Stimulated activated CD8-positive, alpha-beta memory T cell treated with anti-CD3 and anti-CD28 coated beads, Interleukin-4, amount 100 ng/mL, for 48 hours (primary cell): ENCODE measurements around the gene NXF1.
A peak's percentile ranks its signal among the peaks of the same experiment; 100 is the strongest.
"Not testable (repeated sequence)": the region's sequence is repeated elsewhere in the genome, so short reads cannot be mapped to it uniquely, and the experiment has no call there.

Experiments used
- DNase-seq: peaks from one replicate; pipeline ENCODE4 v3.0.0-alpha.2; 2020

The NXF1 gene

DNA sequence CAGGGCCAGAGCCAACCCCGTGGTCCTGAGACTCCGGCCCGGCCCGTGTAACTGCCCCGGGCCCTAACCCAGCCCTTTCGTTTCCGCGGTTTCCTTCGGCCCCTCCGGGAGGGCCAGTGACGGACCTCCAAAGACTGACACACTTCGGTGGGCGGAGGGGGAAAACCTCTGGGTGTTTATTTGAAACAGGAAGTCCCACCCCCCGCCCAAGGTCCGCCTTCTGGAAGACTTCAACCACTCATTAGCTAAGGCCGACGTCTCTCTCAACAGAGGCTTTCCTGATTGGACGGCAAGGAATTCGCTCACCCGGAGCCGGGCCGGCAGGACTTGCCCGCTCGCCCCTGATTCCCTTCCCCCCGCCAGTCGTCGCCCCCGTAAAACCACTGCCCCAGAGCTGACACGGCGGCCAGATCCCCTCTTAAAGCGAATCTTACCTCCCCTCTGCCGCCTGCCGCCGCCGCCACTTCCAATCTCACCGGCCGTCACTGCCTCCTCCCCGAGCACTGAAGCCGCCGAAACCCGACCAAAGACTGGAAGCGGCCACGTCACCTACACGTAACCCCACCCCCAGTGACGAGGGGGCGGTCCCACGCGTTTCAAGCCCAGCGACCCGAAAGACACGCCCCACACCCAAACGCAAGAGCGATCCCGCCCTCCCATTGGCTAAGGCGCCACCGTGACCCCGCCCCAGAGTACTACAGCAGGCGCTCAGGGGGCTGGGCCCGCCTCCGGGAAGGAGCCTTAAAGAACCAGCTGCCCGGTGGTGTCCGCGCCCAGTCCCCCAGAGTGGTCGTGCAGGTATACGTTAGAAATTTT, 26.5 kb upstream of the NXF1 start, which contains the start of gene STX5:
STX5 (minus strand) TSS at position 532 of the 816 bp plus-strand sequence. CDS start 808 bp downstream, outside the sequence.
- DNase-seq, result peak; percentile 100

DNA sequence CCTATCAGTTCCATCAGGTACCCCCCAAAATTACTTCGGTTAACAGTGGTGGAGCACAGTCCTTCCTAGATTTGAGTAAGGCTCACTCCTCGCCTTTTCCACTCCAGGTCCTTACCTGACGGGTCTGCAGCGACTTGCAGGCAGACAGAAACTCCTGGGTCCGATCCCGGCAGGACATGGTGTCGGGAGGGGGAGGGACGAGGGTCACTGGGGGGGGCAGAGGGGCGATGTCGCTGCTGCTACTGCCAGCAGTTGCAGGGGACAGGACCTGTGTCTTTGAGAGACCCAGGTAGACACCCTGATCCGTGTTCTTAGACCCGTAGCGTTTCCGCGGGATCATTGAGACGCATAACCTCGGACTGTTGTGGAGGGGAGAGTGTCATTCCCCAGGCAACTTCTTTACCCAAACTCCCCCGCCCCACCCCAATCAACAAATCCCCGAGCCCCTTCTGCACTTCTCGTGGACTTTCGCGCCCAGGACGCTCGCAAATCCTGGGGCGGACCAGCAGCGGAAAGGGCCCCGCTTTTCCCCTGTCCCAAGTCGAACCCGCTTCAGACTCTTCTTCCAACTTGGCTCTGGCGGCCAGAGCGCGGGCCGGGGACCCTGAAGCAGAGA, 25.8 kb upstream of the NXF1 start:
- peak; percentile 40 for DNase-seq

DNA sequence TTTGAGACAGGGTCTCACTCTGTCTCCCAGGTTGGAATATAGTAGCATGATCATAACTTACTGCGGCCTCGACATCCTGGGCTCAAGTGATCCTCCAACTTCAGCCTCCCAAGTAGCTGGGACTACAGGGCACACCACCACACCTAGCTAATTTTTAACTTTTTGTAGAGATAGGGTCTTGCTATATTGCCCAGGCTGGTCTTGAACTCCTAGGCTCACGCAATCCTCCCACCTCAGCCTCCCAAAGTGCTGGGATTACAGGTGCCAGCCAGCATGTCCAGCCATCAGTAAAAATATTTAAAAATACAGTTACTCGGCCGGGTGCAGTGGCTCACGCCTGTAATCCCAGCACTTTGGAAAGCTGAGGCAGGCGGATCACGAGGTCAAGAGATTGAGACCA, 22.9 kb upstream of the NXF1 start:
- DNase-seq, result not testable (repeated sequence)

DNA sequence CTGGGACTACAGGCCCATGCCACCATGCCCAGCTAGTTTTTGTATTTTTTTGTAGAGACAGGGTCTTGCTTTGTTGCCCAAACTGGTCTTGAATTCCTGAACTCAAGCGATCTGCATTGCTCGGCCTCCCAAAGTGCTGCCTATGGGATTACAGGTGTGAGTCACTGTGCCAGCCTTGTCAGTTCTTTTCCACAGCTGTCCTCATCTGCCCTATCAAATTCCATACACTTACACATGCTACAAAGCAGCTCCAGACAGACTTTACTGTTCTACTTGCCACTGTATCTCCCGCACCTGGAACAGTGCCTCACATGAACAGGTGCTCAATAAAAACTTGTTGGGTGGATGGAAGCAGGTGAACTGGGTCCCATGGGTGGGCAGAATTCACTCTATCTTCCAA, 18.4 kb upstream of the NXF1 start:
- DNase-seq, result no peak

DNA sequence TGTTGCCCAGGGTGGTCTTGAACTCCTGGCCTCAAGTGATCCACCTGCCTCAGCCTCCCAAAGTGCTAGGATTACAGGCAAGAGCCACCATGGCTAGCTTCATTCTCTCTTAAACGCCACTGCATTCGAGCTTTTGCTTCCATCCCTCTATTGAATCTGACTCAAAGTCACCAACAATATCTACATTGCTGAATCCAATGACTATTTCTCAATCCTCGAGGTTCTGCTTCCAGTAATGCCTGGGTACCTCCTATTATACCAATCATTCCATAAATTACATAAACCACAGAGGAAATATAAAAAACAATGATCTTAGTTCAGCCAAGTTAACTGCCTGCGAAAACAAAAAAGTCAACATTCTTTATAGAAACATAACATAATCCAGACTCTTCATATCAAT, 11.9 kb upstream of the NXF1 start:
- DNase-seq, result no peak

DNA sequence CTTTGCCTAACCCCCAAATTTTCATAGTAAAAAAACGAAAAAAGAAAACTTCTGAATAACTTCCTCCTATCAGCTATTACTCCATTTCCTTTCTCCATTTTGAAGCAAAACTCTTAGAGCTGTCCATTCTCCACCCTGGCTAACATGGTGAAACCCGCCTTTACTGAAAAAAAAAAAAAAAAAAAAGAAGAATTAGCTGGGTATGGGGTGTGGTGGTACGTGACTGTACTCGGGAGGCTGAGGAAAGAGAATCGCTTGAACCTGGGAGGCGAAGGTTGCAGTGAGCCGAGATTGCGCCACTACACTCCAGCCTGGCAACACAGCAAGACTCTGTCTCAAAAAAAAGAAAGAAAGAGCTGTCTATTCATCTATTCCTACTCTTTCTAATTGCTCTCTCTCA, 11.3 kb upstream of the NXF1 start:
- DNase-seq, result no peak

DNA sequence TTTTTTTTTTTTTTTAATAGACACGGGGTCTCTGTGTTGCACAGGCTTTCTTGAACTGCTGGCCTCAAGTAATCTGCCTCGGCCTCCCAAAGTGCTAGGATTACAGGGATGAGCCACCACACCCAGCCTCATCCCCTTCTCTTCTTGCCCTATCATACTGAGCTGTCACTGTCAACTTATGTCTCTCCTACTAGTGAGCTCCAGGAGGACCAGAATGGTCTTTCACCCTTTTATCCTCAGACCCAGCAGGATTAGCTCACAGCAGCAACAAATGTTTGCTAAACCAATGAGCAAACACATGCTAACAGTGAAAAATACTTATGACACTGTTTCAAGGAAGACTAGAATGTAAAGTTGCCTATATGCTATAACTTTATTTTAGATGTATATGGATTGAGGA, 6.4 kb upstream of the NXF1 start:
- no peak for DNase-seq

DNA sequence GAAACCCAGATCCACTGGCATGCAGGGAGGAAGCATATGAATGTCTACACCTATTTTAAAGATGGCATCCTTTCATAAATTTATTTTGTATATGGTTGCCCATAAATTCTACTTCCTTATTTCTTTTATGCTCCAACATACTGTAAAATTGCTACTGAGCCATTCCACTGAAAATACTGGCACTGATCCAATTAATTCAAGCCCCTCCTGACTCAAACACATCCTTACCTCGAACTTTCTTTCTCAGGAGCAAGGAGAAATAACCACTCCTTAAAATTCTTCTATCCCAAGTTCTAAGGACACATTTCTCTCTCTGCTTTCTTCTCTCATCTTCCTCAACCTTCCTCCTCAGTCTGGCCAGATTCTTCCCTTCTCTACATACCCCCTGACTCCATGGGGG, 5.5 kb upstream of the NXF1 start:
- DNase-seq, result no peak

DNA sequence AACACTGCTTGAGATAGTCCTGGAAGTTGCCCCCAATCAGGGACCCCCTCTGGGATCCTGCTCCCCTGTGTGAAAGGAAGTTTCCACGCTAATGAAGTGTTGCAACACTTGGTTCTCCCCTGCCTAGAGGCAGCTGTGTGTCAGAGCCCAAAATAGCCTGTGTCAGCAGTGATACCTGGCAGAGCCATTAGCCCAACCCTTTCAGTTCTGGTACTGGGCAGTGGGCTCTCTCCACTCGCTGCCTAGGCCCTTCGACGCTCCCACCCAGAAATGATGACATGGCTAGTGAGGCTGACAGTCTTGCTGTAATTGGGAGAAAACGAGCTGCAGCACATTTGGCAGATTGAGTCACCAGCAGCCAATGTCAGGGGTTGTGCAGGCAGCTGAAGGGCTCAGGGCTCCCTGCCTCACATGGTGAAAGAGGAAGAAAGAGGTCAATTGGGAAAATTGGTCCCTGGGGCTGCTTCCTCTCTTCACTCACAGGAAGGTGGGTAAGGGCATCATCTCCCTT, 1.4 kb upstream of the NXF1 start:
- DNase-seq, result no peak

DNA sequence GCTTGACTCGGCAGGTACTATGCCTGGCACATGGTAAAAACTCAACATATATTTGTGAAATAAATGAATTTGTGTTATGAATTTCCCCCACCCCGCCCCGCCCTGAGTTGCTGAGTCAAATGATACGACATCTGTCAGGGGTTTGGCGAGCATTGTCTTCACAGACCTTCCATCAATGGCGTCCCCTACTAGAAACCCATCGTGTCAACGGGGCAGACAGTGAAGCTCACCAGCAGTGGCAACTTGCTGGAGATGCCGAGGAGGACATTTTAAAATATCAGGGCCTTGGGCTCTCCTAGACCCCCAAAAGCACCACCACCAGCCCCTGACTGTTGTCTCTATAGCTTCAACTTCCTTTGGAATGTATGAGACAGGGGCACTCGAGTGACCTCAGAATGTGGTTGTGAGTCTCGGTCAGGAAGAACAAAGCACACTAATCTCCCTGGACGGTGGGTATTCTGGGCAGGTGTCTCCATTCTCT, 761 bp upstream of the NXF1 start:
- peak; percentile 51 for DNase-seq

DNA sequence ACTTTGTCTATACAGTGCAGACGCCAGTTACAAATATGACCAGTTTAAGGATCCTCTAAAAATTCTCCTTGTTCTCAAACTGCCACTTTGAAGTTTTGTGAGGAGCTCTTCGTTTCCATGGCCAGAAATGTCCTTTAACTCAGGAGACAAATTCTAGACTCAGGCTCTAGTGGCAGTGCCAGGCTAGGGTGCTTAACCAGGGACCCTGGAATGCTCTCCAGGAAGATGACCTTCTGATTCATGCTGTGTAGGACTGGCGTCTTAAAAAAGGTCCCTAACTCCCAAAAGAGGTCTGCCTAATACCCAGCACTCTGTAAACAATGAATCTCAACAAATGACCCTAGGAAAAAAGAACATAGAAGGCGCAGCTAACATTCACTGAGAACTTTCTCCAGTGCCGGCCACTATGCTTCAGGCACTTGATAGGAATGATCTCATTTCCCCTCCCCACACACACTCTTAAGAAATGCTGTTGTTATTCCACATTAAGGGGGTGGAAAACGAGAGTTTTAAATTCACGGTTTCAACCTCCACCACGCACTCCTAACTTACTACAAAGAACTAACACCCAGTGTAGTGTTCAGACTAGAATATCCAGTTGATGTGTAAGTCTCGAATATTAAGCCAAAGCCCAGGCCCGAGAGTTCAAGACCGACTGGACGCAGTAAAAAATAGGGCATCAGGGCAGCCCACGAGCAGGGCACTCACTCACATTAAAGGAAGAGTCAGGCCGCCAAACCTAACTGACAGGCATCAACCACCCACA, 747 bp downstream of the NXF1 start:
- peak; percentile 54 for DNase-seq

DNA sequence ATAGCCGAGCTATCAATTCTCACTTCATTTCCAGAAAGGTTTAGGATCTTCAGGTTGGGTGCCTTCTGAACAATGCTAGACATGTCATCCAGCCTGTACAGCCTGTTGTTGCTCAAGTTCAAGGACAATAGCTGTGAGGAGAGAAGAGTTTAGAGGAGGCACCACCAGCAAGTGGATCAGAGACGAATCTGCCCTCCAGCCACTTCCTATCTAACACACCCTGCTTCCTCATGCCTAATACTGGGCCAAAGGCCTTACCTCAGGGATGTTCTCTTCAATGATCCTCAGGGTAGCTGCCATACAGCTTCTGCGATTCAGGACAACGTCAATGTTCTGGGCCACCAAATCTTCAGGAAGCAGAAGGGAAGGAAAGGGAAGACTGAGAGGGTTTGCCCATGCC, 4.2 kb downstream of the NXF1 start:
- DNase-seq, result no peak

DNA sequence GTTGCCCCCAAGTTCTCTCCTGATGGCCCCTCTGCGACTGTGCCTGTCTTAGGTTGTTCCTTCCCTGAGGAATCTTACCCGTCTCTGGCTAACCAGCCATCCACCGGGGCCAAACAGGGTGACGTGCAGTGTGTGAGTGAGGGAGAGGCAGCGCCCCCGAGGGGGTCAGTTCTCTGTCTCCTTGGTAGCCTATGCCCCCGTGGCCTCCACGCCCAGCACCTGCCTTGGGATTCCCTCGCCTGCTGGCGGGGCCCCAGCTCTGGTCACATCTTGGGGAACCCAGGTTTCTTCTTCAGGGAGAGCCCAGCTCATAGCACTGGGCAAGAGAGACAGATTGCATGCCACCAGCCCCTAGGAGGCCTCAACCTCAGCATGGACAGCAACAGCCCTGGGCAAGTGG, 5.8 kb downstream of the NXF1 start:
- no peak for DNase-seq

DNA sequence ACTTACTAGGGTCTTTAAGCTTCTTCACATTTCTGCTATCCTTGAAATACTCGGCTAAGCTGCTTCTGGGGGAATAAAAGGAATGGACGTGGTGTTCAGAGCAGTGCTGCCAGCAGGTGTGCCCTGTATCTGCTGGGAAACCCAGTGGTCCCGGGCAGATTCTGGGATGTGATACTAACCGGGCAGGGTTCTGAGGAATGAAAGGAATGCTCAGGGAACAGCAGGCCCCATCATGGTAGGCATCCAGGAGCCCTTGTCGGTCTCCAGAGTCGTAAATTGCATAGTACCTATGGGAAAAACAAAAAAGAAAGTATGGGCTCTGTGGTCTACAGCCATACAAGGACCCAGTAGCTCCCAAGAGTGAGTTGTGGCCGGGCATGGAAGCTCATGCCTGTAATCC, 9.0 kb downstream of the NXF1 start:
- DNase-seq, result no peak

DNA sequence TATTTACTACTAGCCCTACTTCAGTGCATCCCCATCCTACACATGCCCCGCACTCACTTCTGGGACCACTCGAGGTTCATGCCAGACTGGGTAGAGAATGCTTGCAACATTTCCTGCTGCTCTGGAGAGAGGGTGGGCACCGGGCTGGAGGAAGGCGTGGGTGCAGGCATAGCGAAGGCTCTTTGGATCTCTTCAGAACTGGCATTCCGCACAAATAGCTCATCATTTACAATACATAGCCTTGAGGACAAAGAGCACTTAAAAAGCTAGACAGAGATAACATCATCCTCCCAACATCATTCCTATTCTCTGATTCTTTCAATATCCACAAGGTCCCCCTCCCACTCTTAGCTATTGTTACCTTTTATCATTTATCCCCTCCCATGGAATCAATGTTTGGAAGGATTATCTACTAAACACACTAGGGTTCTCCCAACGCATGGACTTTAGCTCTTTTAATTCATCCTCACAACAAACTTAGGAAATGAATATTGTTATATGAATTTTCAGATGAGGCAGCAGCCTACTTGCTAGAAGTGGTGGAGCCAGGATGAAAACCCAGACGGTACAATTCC, 11.0 kb downstream of the NXF1 start:
- no peak for DNase-seq

DNA sequence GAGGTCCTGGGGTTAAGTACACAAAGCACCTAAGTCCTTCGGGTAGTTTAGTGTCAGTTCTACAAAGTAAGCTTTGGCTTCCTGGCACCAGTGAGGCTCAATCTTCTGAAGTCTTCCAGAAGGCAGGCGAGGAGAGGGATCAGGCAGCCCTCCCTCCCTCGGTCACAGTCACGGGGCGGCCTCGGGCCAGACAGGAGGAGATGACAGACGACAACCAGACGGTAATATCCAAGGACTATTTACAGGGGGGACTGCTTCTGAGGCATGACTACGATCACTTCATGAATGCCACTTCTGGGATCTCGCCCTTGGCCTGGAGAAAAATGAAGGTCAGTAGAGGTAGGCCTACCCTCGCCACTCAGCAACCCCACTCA, 13.1 kb downstream of the NXF1 start:
- DNase-seq, result no peak

DNA sequence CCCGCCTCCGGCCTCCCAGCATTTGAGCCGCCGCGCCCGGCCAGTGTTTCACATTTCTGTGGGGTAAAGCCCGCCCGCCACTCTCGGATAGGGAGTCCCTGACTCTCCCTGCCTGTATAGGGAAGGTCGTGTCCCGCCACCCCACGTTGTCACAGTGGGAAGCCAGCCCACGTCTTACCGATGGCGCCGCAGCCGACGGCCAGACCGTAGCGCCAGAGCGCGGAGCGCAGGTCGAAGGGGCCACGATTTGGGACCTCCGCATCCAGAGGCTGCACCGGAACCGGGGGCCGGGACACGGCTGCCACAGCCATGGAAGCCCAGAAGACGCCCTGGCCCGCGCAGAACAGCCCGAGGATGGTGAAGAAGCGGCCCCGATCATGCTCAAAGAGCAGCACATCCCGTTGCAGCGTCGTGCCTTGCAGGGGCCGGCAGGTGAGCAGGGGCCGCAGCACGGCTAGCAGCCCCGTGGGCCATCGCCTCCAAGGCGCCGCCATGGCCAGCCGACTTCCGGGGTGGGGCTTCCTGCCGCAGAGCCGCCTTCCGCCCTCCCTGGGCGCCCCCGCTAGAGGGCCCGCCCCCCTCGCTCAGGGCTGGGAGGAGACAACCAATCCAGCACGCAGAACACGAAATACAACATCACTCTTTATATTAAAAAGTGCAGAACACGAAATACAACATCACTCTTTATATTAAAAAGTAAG, 13.6 kb downstream of the NXF1 start, which contains the start of gene TMEM223:
TMEM223 (minus strand) TSS at position 506 of the 701 bp plus-strand sequence; CDS start at position 494, 12 bp downstream.
- peak; percentile 94 for DNase-seq

DNA sequence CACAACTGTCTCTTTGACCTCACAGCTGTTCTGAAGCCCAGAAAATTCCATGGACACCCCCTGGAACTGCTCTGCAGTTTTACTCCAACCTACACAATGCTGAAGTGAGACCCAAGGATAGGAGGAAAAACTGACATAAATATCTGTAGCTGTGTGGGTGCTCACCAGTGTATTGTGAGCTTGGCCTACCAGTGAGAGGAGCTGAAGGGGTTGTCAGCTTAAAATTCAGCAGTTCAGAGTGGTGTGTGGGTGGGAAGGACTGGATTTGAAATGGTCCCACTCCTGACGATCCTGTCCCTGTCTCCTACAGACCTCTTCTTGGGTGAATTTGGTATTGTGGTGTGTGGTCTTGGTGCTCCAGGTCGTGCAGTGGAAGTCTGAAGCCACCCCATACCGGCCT, 15.7 kb downstream of the NXF1 start:
- no peak for DNase-seq

DNA sequence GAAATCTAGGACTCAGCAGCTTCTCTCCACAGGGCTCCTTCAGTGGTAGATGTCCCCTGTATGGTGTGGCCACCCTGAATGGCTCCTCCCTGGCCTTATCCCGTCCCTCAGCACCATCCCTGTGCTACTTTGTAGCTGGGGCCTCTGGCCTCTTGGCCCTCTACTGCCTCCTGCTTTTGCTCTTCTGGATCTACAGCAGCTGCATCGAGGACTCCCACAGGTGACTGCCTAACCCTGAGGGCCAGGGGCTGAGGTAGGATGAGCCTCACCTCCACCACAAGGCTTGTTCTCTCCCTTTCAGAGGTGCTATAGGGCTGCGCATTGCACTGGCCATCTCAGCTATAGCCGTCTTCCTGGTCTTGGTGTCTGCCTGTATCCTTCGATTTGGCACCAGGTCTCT, 16.2 kb downstream of the NXF1 start:
- DNase-seq, result no peak

DNA sequence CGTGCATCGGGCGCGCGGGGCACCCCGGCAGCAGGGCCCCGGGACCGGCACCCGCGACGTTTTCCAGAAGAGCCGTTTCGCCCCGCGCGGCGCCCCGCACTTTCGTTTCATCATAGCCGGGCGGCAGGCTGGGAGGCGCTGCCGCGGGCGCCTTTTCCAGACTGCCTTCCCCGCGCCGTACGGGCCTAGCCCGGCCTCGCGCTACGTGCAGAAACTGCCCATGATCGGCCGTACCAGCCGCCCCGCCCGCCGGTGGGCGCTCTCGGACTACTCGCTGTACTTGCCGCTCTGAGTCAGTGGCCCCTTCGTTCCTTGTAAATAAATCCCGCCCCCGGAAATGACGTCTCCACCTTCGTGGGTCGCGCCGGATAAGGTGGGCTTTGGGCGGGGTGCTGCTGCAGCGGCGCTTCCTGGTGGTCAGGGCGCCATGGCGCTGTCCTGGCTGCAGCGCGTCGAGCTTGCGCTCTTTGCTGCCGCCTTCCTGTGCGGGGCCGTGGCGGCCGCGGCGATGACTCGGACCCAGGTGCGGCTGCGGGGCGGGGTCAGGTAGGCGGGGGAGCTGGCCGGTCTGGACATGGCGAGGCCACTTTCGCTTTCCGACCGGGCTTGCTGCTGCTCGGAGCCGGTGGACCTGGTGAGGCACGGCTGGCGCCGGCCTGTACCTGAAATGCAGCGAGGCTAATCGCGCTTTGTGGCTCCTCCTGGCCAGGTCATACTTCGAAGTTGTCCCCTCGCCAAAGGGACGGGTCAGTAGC, 18.1 kb downstream of the NXF1 start, which contains the start of gene TMEM179B:
TMEM179B (plus strand) TSS at position 398 of the 755 bp plus-strand sequence; CDS start at position 428, 30 bp downstream.
- DNase-seq, result peak; percentile 100

DNA sequence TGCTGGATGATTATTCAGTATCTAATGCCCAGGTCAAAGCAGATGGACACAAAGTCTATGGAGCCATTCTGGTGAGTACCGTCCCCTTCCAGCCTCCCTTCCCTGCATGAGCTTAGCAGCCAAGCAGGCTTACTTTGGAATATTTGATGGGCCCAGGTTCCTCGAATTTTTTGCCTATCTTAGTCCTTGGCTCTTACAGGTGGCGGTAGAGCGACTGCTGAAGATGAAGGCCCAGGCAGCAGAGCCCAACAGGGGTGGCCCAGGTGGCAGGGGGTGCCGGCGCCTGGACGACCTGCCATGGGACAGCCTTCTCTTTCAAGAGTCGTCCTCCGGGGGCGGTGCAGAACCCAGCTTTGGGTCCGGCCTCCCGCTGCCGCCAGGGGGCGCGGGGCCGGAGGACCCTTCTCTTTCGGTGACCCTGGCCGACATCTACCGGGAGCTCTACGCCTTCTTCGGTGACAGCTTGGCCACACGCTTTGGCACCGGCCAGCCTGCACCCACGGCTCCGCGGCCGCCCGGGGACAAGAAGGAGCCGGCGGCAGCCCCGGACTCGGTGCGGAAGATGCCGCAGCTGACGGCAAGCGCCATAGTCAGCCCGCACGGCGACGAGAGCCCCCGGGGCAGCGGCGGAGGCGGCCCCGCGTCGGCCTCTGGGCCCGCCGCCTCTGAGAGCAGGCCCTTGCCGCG, 18.8 kb downstream of the NXF1 start:
- DNase-seq, result peak; percentile 90
